HUES48 (cell line): ENCODE results near the gene PPIG.

Source experiments
- H3K27ac ChIP-seq: one replicate; pipeline ENCODE4 v1.7.0; 2013; ENCODE audit warnings: low read depth, low read length, inconsistent platforms
- H3K27me3 ChIP-seq: 2 replicates; pipeline ENCODE4 v1.6.1; 2013; ENCODE audit warnings: mild to moderate bottlenecking, low read length; ENCODE audit not compliant: control insufficient read depth, insufficient read depth
- H3K36me3 ChIP-seq: 2 replicates; pipeline ENCODE4 v1.6.1; 2013; ENCODE audit warnings: low read length; ENCODE audit not compliant: control insufficient read depth, insufficient read depth
- H3K4me1 ChIP-seq: 2 replicates; pipeline ENCODE4 v1.6.1; 2013; ENCODE audit warnings: mild to moderate bottlenecking, low read length; ENCODE audit not compliant: control insufficient read depth, insufficient read depth
- H3K4me3 ChIP-seq: 2 replicates; pipeline ENCODE4 v1.5.1; 2013; ENCODE audit warnings: mild to moderate bottlenecking, low read depth, low read length
- H3K9ac ChIP-seq: 2 replicates; pipeline ENCODE4 v1.6.1; 2013; ENCODE audit warnings: mild to moderate bottlenecking, low read depth, low read length, moderate library complexity
- H3K9me3 ChIP-seq: 2 replicates; pipeline ENCODE4 v1.6.1; 2013; ENCODE audit warnings: low read length; ENCODE audit not compliant: control insufficient read depth, insufficient read depth

The PPIG gene

GRCh38 chr2:169636440-169637097 lies 52.4 kb downstream of the PPIG start:
- Histone ChIP-seq H3K4me3 (no peak overlapping the region), H3K27ac (no peak overlapping the region), H3K9me3 (no peaks in the 10 kb centered on the region), H3K9ac (no peak overlapping the region), H3K4me1 (no peaks in the 10 kb centered on the region), H3K27me3 (no peaks in the 10 kb centered on the region), H3K36me3 (peaks cover 73% of the 10 kb centered on the region)

- Histone ChIP-seq H3K36me3 (peaks cover 65% of the 10 kb centered on the region), H3K27ac (no peak overlapping the region)
Observed at GRCh38 chr2:169637620-169638019, 53.5 kb downstream of the PPIG start.

GRCh38 chr2:169640104-169640503 lies 56.0 kb downstream of the PPIG start:
- H3K27ac ChIP-seq = no peak overlapping the region
- H3K27me3 ChIP-seq = no peaks in the 10 kb centered on the region
- H3K36me3 ChIP-seq = peaks cover 40% of the 10 kb centered on the region
- H3K9me3 ChIP-seq = no peaks in the 10 kb centered on the region
- H3K9ac ChIP-seq = no peak overlapping the region
- no peaks in the 10 kb centered on the region for H3K4me1 ChIP-seq
- H3K4me3 ChIP-seq = no peak overlapping the region

More at GRCh38 chr2:169637620-169638019, 53.5 kb downstream of the PPIG start:
- no peaks in the 10 kb centered on the region for H3K4me1 ChIP-seq
- H3K27me3 ChIP-seq = no peaks in the 10 kb centered on the region
- no peak overlapping the region for H3K4me3 ChIP-seq
- no peak overlapping the region for H3K9ac ChIP-seq
- no peaks in the 10 kb centered on the region for H3K9me3 ChIP-seq

GRCh38 chr2:169641464-169641863 lies 57.3 kb downstream of the PPIG start:
- no peaks in the 10 kb centered on the region for H3K9me3 ChIP-seq
- no peak overlapping the region for H3K4me3 ChIP-seq

GRCh38 chr2:169644173-169644572 lies 60.0 kb downstream of the PPIG start:
- Histone ChIP-seq H3K9ac (no peak overlapping the region), H3K27ac (no peak overlapping the region), H3K4me3 (no peak overlapping the region), H3K36me3 (peaks cover 6% of the 10 kb centered on the region), H3K27me3 (no peaks in the 10 kb centered on the region), H3K9me3 (no peaks in the 10 kb centered on the region), H3K4me1 (no peaks in the 10 kb centered on the region)

More at GRCh38 chr2:169641464-169641863, 57.3 kb downstream of the PPIG start:
- no peaks in the 10 kb centered on the region for H3K4me1 ChIP-seq
- no peak overlapping the region for H3K9ac ChIP-seq
- no peaks in the 10 kb centered on the region for H3K27me3 ChIP-seq
- H3K36me3 ChIP-seq = peaks cover 26% of the 10 kb centered on the region
- H3K27ac ChIP-seq = no peak overlapping the region

- Histone ChIP-seq H3K36me3 (no peaks in the 10 kb centered on the region), H3K4me1 (no peaks in the 10 kb centered on the region), H3K9ac (no peak overlapping the region), H3K27me3 (no peaks in the 10 kb centered on the region), H3K27ac (no peak overlapping the region), H3K4me3 (no peak overlapping the region), H3K9me3 (no peaks in the 10 kb centered on the region)
Observed at GRCh38 chr2:169647496-169647895, 63.3 kb downstream of the PPIG start.

- no peak overlapping the region for H3K9ac ChIP-seq
- H3K4me1 ChIP-seq = no peaks in the 10 kb centered on the region
- H3K27ac ChIP-seq = no peak overlapping the region
- no peaks in the 10 kb centered on the region for H3K27me3 ChIP-seq
- no peaks in the 10 kb centered on the region for H3K36me3 ChIP-seq
- H3K4me3 ChIP-seq = no peak overlapping the region
- H3K9me3 ChIP-seq = no peaks in the 10 kb centered on the region
Observed at GRCh38 chr2:169649278-169649677, 65.1 kb downstream of the PPIG start.

GRCh38 chr2:169653636-169654035 lies 69.5 kb downstream of the PPIG start:
- no peaks in the 10 kb centered on the region for H3K27me3 ChIP-seq
- H3K4me3 ChIP-seq = no peak overlapping the region
- H3K27ac ChIP-seq = no peak overlapping the region
- no peaks in the 10 kb centered on the region for H3K9me3 ChIP-seq
- no peaks in the 10 kb centered on the region for H3K4me1 ChIP-seq
- H3K36me3 ChIP-seq = no peaks in the 10 kb centered on the region
- H3K9ac ChIP-seq = no peak overlapping the region

GRCh38 chr2:169656164-169656563 lies 72.0 kb downstream of the PPIG start:
- Histone ChIP-seq H3K36me3 (no peaks in the 10 kb centered on the region), H3K27me3 (no peaks in the 10 kb centered on the region), H3K9me3 (no peaks in the 10 kb centered on the region), H3K9ac (no peak overlapping the region), H3K4me1 (no peaks in the 10 kb centered on the region), H3K27ac (no peak overlapping the region), H3K4me3 (no peak overlapping the region)

GRCh38 chr2:169658877-169659276 lies 74.7 kb downstream of the PPIG start:
- H3K9me3 ChIP-seq = no peaks in the 10 kb centered on the region
- no peaks in the 10 kb centered on the region for H3K36me3 ChIP-seq
- no peak overlapping the region for H3K9ac ChIP-seq
- H3K27me3 ChIP-seq = no peaks in the 10 kb centered on the region
- no peak overlapping the region for H3K27ac ChIP-seq
- H3K4me1 ChIP-seq = no peaks in the 10 kb centered on the region
- H3K4me3 ChIP-seq = no peak overlapping the region

- Histone ChIP-seq H3K27ac (no peak overlapping the region), H3K9me3 (no peaks in the 10 kb centered on the region), H3K27me3 (no peaks in the 10 kb centered on the region), H3K9ac (no peak overlapping the region), H3K36me3 (no peaks in the 10 kb centered on the region), H3K4me1 (no peaks in the 10 kb centered on the region), H3K4me3 (no peak overlapping the region)
Observed at GRCh38 chr2:169659320-169659719, 75.2 kb downstream of the PPIG start.
